Suprapubic skin (tissue), 4 donors: ENCODE results near the gene PON1.

Source experiments
- CTCF ChIP-seq, 2 donors: fragments of 200-600 bp in 1 of 2; fragments of 450-650 bp in 1 of 2; sonication (generic) in 1 of 2; IDR thresholded peaks; one replicate each; pipeline ENCODE4 v1.5.1; 2016 to 2019; ENCODE audit warnings: antibody characterized with exemption in 2 of 2, mild to moderate bottlenecking in 1 of 2, moderate library complexity in 1 of 2
- POLR2A ChIP-seq, 2 donors: fragments of 450-650 bp; IDR thresholded peaks; one replicate each; pipeline ENCODE4 v1.6.1; 2017; ENCODE audit warnings: antibody characterized with exemption in 2 of 2, mild to moderate bottlenecking in 2 of 2, moderate library complexity in 2 of 2
- POLR2AphosphoS5 ChIP-seq, 3 donors: sonication (generic); formaldehyde crosslinking; IDR thresholded peaks; one replicate each; pipeline ENCODE4 v1.6.1; 2017; ENCODE audit warnings: antibody characterized with exemption in 3 of 3

DNA sequence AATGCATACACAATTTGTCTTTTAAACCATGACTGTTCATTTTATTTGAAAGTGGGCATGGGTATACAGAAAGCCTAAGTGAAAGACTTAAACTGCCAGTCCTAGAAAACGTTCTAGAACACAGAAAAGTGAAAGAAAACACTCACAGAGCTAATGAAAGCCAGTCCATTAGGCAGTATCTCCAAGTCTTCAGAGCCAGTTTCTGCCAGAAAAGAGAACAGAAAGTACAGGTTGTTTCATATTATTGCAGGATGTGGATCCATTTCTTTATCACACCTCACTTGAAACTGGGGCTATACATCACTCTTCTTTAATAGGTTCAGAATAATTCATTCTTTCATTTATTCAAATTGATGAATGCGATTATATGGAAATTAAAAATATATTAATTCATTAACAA, 7.7 kb downstream of the PON1 start:
- no peak for TF ChIP-seq POLR2A (IDR thresholded peaks at IDR 0.05)
- TF ChIP-seq POLR2AphosphoS5 (IDR thresholded peaks at IDR 0.05), result no peak
- no peak for TF ChIP-seq CTCF (IDR thresholded peaks at IDR 0.05)
